GM12878 (cell line): ENCODE results near the gene NPL. TPM values are rescaled to one million over a fixed set of nuclear protein-coding genes. Genes with fewer than 3 reads are reported as not detected.

Experiments
- ATAC-seq: fragments of 200-7000 bp; cut with Tn5 transposase; 3 replicates; pipeline ENCODE4 v1.9.1; 2020; ENCODE audit warnings: mild to moderate bottlenecking, moderate library complexity
- BruUV-seq: library from RNA; stranded (reverse); fragments of 400-500 nt; replicated peaks from 2 replicates; lab custom pipeline; 2021; lab: Mats Ljungman, UMichigan
- CTCF ChIA-PET: fragments of 300-600 bp; sonication (Branson Sonifier 250); formaldehyde crosslinking; extraction: SDS; loops from one replicate; lab custom pipeline; 2021; ENCODE audit warnings: inconsistent platforms; lab: Yijun Ruan, JAX
- POLR2A ChIA-PET: fragments of 350-600 bp; formaldehyde crosslinking; extraction: SDS; loops from one replicate; lab custom pipeline; 2021; ENCODE audit warnings: inconsistent platforms; lab: Charles Lee
- RAD21 ChIA-PET: fragments of 300-600 bp; sonication (Branson Sonifier 250); formaldehyde crosslinking; loops from one replicate; lab custom pipeline; 2023; ENCODE audit warnings: antibody characterized with exemption; ENCODE audit not compliant: unreplicated experiment; lab: Charles Lee
- SMC1A ChIA-PET: fragments of 300-600 bp; sonication (Branson Sonifier 250); formaldehyde crosslinking; loops from one replicate; lab custom pipeline; 2023; ENCODE audit not compliant: unreplicated experiment, uncharacterized antibody; lab: Charles Lee
- DNase-seq: peaks from one replicate; pipeline ENCODE4 v3.0.0-alpha.2; 2011; ENCODE audit warnings: low read depth, low spot score
- FAIRE-seq: peaks from 3 replicates; lab custom pipeline; 2011; peaks lifted over from hg19 to GRCh38; lab: Jason Lieb, UNC
- H2AFZ ChIP-seq: 2 replicates; pipeline ENCODE4 v1.6.0; 2011; ENCODE audit warnings: low read depth, low read length, control low read depth; ENCODE audit not compliant: control insufficient read depth
- H3K27ac ChIP-seq: 2 replicates; pipeline ENCODE4 v1.5.1; 2011; ENCODE audit warnings: control low read depth; ENCODE audit not compliant: control insufficient read depth, insufficient read depth
- H3K27me3 ChIP-seq, 2 experiments: replicated peaks in 1 of 2; 2 replicates each; pipeline versions ENCODE4 v1.6.0 to v1.6.1; 2011; ENCODE audit warnings: low read length in 1 of 2; ENCODE audit not compliant: control insufficient read depth in 2 of 2, insufficient read depth in 2 of 2
- H3K36me3 ChIP-seq, 2 experiments: 2 replicates each; pipeline ENCODE4 v1.5.1; 2011; ENCODE audit warnings: low read length in 1 of 2; ENCODE audit not compliant: control insufficient read depth in 2 of 2, insufficient read depth in 2 of 2
- H3K4me1 ChIP-seq: 2 replicates; pipeline ENCODE4 v1.6.1; 2011; ENCODE audit warnings: mild to moderate bottlenecking, low read length, moderate library complexity, mixed read lengths; ENCODE audit not compliant: control insufficient read depth, insufficient read depth
- H3K4me2 ChIP-seq: 2 replicates; pipeline ENCODE4 v1.6.0; 2011; ENCODE audit warnings: control low read depth; ENCODE audit not compliant: control insufficient read depth, insufficient read depth
- H3K4me3 ChIP-seq: fragments of 200-600 bp; sonication (generic); 2 replicates; pipeline ENCODE4 v1.5.1; 2016
- H3K79me2 ChIP-seq: 2 replicates; pipeline ENCODE4 v1.6.0; 2011; ENCODE audit warnings: low read length; ENCODE audit not compliant: control insufficient read depth, insufficient read depth
- H3K9ac ChIP-seq: 2 replicates; pipeline ENCODE4 v1.8.0; 2011; ENCODE audit warnings: low read length, control low read depth, mixed read lengths; ENCODE audit not compliant: control insufficient read depth, insufficient read depth
- H3K9me3 ChIP-seq: replicated peaks from 3 replicates; pipeline ENCODE4 v1.5.1; 2011; ENCODE audit warnings: mild to moderate bottlenecking, low read length; ENCODE audit not compliant: control insufficient read depth, insufficient read depth
- H4K20me1 ChIP-seq: 2 replicates; pipeline ENCODE4 v1.6.0; 2011; ENCODE audit not compliant: control insufficient read depth, insufficient read depth
- KLF5 ChIP-seq: fragments of 450-650 bp; IDR thresholded peaks from 2 replicates; pipeline ENCODE4 v1.6.1; 2014; ENCODE audit warnings: mild to moderate bottlenecking; ENCODE audit not compliant: partially characterized antibody
- MYB ChIP-seq: fragments of 150-350 bp; IDR thresholded peaks from 2 replicates; pipeline ENCODE4 v1.6.1; 2014; ENCODE audit warnings: mild to moderate bottlenecking, low read depth, low read length, borderline replicate concordance
- NFIC ChIP-seq: IDR thresholded peaks from 2 replicates; pipeline ENCODE4 v1.6.1; 2012; ENCODE audit warnings: low read depth, mild to moderate bottlenecking, inconsistent platforms, low read length, moderate library complexity
- NFXL1 ChIP-seq: fragments of 450-650 bp; IDR thresholded peaks from 2 replicates; pipeline ENCODE4 v1.6.1; 2017; ENCODE audit warnings: antibody characterized with exemption, mild to moderate bottlenecking, borderline replicate concordance
- NFYA ChIP-seq: IDR thresholded peaks from 2 replicates; pipeline ENCODE4 v1.6.1; 2011; ENCODE audit warnings: low read depth, mild to moderate bottlenecking, low read length, improper control_type of control experiment, borderline replicate concordance
- NR2C2 ChIP-seq: IDR thresholded peaks from 2 replicates; pipeline ENCODE4 v1.6.1; 2011; ENCODE audit warnings: borderline replicate concordance, low read depth; ENCODE audit not compliant: control insufficient read depth, insufficient read length
- NR2F1 ChIP-seq: fragments of 450-650 bp; conservative IDR thresholded peaks from 2 replicates; pipeline ENCODE4 v1.6.1; 2017; ENCODE audit warnings: mild to moderate bottlenecking
- PML ChIP-seq: IDR thresholded peaks from 2 replicates; pipeline ENCODE4 v1.6.1; 2012; ENCODE audit warnings: low read length, inconsistent platforms
- SREBF1 ChIP-seq: IDR thresholded peaks from 2 replicates; pipeline ENCODE4 v1.6.1; 2012; ENCODE audit warnings: mild to moderate bottlenecking, low read length
- STAT3 ChIP-seq: IDR thresholded peaks from 2 replicates; pipeline ENCODE4 v1.6.1; 2011; ENCODE audit warnings: low read depth, low read length, improper control_type of control experiment
- YY1 ChIP-seq: IDR thresholded peaks from 2 replicates; pipeline ENCODE4 v1.6.1; 2011; ENCODE audit warnings: low read depth, mild to moderate bottlenecking, low read length
- ZNF24 ChIP-seq: fragments of 450-650 bp; IDR thresholded peaks from 2 replicates; pipeline ENCODE4 v1.6.1; 2017; ENCODE audit warnings: antibody characterized with exemption, mild to moderate bottlenecking
- ZNF592 ChIP-seq: fragments of 450-650 bp; IDR thresholded peaks from 2 replicates; pipeline ENCODE4 v1.6.1; 2017; ENCODE audit warnings: mild to moderate bottlenecking, moderate library complexity
- WGBS: methylation state at CpG from one replicate; pipeline ENCODE4 v1.1.6; 2016; ENCODE audit warnings: low lambda C conversion rate; ENCODE audit not compliant: insufficient replicate concordance, insufficient coverage; ENCODE audit errors: missing lambda C conversion rate; 5-methylcytosine and 5-hydroxymethylcytosine counted together
- in situ Hi-C: fragments of 300-500 bp; cut with MboI; formaldehyde crosslinking; loops from 9 replicates; pipeline ENCODE4 v1.14.3; 2018; ENCODE audit warnings: mixed read lengths
- intact Hi-C: fragments of 100-400 bp; cut with micrococcal nuclease; formaldehyde crosslinking; loops from one replicate; pipeline ENCODE4 v1.14.2; 2022; ENCODE audit not compliant: unreplicated experiment
- polyA plus RNA-seq, 11 experiments: library from polyadenylated mRNA; depleted of rRNA in 4 of 11; unstranded in 6 of 11; stranded (reverse) in 5 of 11; fragments of >200 nt; fragmentation: Nextera tagmentation in 4 of 11; fragmentation: Illumina TruSeq in 1 of 11; extraction: Ambion mirVana in 4 of 11; extraction: Trizol in 1 of 11; gene quantifications; 1 replicate in 1 of 11; 2 replicates in 10 of 11; pipeline versions ENCODE4 v1.2.1 to v1.2.3, GENCODE V29; 2011 to 2016; ENCODE audit warnings: inconsistent platforms in 2 of 11, missing spikeins in 2 of 11, low read depth in 1 of 11
- total RNA-seq, 4 experiments: library from RNA; depleted of rRNA in 3 of 4; stranded (reverse); fragments of >200 nt in 3 of 4; fragmentation: Illumina TruSeq in 1 of 4; extraction: Trizol in 1 of 4; gene quantifications; 2 replicates each; pipeline versions ENCODE4 v1.2.1 to v1.2.3, GENCODE V29; 2013 to 2021
- TF ChIP-seq, protein P1 (sequence below), 3 experiments: IDR thresholded peaks in 2 of 3; conservative IDR thresholded peaks in 1 of 3; 2 replicates each; pipeline ENCODE4 v1.5.1; 2011; ENCODE audit warnings: low read depth in 3 of 3, low read length in 3 of 3, mild to moderate bottlenecking in 3 of 3, control low read depth in 2 of 3, moderate library complexity in 2 of 3, inconsistent platforms in 1 of 3, mixed read lengths in 1 of 3; ENCODE audit not compliant: control insufficient read depth in 2 of 3, insufficient read depth in 1 of 3; ENCODE audit errors: extremely low read depth in 1 of 3

NPL gene
- total and polyA plus RNA-seq, 10 of the 15 experiments (the other 5 are each of a cell fraction or from before 2014, with no cell fraction given): 5.3 to 19.2 (median 10.0) TPM

- TF ChIP-seq NR2C2 (no peak), ZNF24 (no peak), ZNF592 (no peak), SREBF1 (no peak)
Observed at GRCh38 chr1:182795563-182796228, 6.1 kb downstream of the NPL start (continued).

- no peaks in the 10 kb centered on the region for H3K4me1 ChIP-seq
- no peaks in the 10 kb centered on the region for H3K79me2 ChIP-seq
- no peaks in the 10 kb centered on the region for H4K20me1 ChIP-seq
- ChIA-PET CTCF (interaction anchor here (1.0 to 2.3 kb wide), 5 partner anchors 9 to 207 kb away, joined by 3 to 7 read pairs (median 4); no protein-coding TSS in a partner anchor), RAD21 (interaction anchor here (1.4 kb wide), 1 partner anchor 16 kb away, joined by 4 read pairs; no protein-coding TSS in a partner anchor), POLR2A (no interaction called here), SMC1A (interaction anchor here (0.6 to 1.5 kb wide), 5 partner anchors 10 to 208 kb away, joined by 3 to 5 read pairs (median 3); no protein-coding TSS in a partner anchor)
- H3K27me3 ChIP-seq: no peaks in the 10 kb centered on the region
- BruUV-seq: no TSS peak
- no peak overlapping the region for H2AFZ ChIP-seq
- ATAC-seq (no peak), DNase-seq (no peak), FAIRE-seq (no peak)
- H3K4me2 ChIP-seq: no peak overlapping the region
- H3K27ac ChIP-seq: no peak overlapping the region
- intact Hi-C loops: no loop called here
- no peaks in the 10 kb centered on the region for H3K9me3 ChIP-seq
- no peak overlapping the region for H3K4me3 ChIP-seq
- no peaks in the 10 kb centered on the region for H3K36me3 ChIP-seq
- in situ Hi-C loops: no loop called here
- 61% methylated on average over 4 of the region's 4 CpGs for WGBS
- no peak overlapping the region for H3K9ac ChIP-seq
- TF ChIP-seq, protein P1, sequence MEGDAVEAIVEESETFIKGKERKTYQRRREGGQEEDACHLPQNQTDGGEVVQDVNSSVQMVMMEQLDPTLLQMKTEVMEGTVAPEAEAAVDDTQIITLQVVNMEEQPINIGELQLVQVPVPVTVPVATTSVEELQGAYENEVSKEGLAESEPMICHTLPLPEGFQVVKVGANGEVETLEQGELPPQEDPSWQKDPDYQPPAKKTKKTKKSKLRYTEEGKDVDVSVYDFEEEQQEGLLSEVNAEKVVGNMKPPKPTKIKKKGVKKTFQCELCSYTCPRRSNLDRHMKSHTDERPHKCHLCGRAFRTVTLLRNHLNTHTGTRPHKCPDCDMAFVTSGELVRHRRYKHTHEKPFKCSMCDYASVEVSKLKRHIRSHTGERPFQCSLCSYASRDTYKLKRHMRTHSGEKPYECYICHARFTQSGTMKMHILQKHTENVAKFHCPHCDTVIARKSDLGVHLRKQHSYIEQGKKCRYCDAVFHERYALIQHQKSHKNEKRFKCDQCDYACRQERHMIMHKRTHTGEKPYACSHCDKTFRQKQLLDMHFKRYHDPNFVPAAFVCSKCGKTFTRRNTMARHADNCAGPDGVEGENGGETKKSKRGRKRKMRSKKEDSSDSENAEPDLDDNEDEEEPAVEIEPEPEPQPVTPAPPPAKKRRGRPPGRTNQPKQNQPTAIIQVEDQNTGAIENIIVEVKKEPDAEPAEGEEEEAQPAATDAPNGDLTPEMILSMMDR (IDR thresholded peaks at IDR 0.05 in 2 of 3, conservative IDR thresholded peaks at IDR 0.05 in 1 of 3; ENCODE audit: control insufficient read depth in 2 of 3, extremely low read depth in 1 of 3, insufficient read depth in 1 of 3, low read depth in 3 of 3, low read length in 3 of 3): no peak
- TF ChIP-seq MYB: no peak
- TF ChIP-seq NFIC: no peak
- TF ChIP-seq KLF5: no peak
- TF ChIP-seq NFXL1: no peak
- TF ChIP-seq YY1: no peak
- no peak for TF ChIP-seq PML
- TF ChIP-seq NR2F1: no peak
- TF ChIP-seq NFYA: no peak
- no peak for TF ChIP-seq STAT3
Observed at GRCh38 chr1:182802006-182802803, 12.6 kb downstream of the NPL start.
